ENCODE results near the gene TNFAIP2. TPM values are rescaled to one million over a fixed set of nuclear protein-coding genes. Genes with fewer than 3 reads are reported as not detected.
A peak's percentile ranks its signal among the peaks of the same experiment; 100 is the strongest.
"Not testable (repeated sequence)": the region's sequence is repeated elsewhere in the genome, so short reads cannot be mapped to it uniquely, and the experiment has no call there.

Gene TNFAIP2
- total RNA-seq, 4 donors from 2014 or later = 10.5 to 94.9 (median 31.1) TPM

DNA sequence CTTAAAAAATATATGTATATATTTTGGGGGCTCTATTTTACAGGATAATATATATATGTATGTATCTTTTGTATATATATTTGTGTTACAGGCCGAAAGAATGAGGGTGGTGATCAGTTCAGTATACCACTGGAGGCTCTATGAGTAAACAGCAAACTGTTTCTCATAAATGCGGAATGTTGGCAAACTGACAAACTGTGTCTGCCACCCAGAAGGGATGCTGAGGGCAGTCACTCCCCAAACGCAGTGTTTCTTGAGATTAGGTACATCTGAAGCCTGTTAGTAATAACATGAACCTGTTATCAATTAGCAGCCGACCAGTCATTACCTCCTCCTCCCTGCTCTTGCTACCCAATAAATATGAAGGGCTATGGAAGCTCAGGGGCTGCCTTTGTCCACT is 20.8 kb downstream of the TNFAIP2 start:
- Histone ChIP-seq H3K9me3 (no peaks in the 10 kb centered on the region), H3K27me3 (peaks cover 0 to 2% of the 10 kb centered on the region in 2 donors), H3K4me1 (peaks cover 0 to 6% (median 0%) of the 10 kb centered on the region in 4 donors), H3K36me3 (no peaks in the 10 kb centered on the region), H3K4me3 (no peak overlapping the region), H3K27ac (no peak overlapping the region)
- no peak for TF ChIP-seq POLR2A (IDR thresholded peaks at IDR 0.05)
- TF ChIP-seq, protein P1, sequence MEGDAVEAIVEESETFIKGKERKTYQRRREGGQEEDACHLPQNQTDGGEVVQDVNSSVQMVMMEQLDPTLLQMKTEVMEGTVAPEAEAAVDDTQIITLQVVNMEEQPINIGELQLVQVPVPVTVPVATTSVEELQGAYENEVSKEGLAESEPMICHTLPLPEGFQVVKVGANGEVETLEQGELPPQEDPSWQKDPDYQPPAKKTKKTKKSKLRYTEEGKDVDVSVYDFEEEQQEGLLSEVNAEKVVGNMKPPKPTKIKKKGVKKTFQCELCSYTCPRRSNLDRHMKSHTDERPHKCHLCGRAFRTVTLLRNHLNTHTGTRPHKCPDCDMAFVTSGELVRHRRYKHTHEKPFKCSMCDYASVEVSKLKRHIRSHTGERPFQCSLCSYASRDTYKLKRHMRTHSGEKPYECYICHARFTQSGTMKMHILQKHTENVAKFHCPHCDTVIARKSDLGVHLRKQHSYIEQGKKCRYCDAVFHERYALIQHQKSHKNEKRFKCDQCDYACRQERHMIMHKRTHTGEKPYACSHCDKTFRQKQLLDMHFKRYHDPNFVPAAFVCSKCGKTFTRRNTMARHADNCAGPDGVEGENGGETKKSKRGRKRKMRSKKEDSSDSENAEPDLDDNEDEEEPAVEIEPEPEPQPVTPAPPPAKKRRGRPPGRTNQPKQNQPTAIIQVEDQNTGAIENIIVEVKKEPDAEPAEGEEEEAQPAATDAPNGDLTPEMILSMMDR (IDR thresholded peaks at IDR 0.05) = no peak
- no peak for DNase-seq

- Histone ChIP-seq H3K4me3 (no peak overlapping the region), H3K27me3 (no peaks in the 10 kb centered on the region), H3K9me3 (no peaks in the 10 kb centered on the region), H3K4me1 (no peaks in the 10 kb centered on the region), H3K36me3 (no peaks in the 10 kb centered on the region), H3K27ac (no peak overlapping the region)
- no peak for TF ChIP-seq POLR2A (IDR thresholded peaks at IDR 0.05)
- TF ChIP-seq, protein P1 (IDR thresholded peaks at IDR 0.05) = no peak
- no peak for DNase-seq
These were observed 23.0 kb downstream of the TNFAIP2 start for GRCh38 chr14:103146141-103146709.

DNA sequence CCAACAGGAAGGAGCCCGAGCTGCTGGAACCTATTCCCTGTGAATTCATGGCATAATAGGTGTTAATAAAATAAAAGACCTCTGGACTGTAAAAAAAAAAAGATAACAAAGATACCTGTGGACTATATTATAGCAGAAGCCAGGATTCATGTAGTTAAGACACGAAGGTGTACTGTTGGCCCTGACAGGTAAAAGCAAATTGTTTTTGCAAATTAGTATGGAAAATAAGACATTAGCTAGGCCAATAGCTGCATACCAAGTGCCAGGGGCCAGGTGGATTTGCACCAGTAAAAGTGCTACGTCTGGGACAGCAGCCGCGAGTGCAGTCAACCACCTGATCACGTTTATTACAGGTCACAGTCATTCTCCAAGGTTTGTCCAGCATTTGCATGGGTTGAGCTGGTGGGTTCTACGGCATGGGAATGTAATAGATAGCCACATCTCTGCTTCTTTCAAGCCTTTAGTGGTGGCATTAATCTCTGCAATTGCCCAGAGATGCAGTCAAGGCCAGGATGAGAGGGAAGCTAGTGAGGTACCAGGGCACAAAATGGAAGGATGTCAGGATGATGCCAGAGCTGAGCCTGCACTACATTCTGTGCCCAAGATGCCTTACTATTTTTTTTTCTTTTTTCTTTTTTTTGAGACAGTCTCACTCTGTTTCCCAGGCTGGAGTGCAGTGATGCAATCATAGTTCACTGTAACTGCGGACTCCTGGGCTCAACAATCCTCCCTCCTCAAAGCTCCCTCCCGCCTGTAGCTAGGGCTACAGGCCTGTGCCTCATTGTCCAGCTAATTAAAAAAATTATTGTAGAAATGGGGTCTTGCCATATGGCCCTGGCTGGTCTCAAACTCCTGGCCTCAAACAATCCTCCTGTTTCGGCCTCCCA is 26.3 kb downstream of the TNFAIP2 start:
- no peak for DNase-seq
- Histone ChIP-seq H3K4me1 (no peaks in the 10 kb centered on the region), H3K27me3 (no peaks in the 10 kb centered on the region), H3K9me3 (no peaks in the 10 kb centered on the region), H3K36me3 (no peaks in the 10 kb centered on the region), H3K4me3 (no peak overlapping the region), H3K27ac (no peak overlapping the region)
- TF ChIP-seq, protein P1 (IDR thresholded peaks at IDR 0.05) = no peak
- no peak for TF ChIP-seq POLR2A (IDR thresholded peaks at IDR 0.05)

DNA sequence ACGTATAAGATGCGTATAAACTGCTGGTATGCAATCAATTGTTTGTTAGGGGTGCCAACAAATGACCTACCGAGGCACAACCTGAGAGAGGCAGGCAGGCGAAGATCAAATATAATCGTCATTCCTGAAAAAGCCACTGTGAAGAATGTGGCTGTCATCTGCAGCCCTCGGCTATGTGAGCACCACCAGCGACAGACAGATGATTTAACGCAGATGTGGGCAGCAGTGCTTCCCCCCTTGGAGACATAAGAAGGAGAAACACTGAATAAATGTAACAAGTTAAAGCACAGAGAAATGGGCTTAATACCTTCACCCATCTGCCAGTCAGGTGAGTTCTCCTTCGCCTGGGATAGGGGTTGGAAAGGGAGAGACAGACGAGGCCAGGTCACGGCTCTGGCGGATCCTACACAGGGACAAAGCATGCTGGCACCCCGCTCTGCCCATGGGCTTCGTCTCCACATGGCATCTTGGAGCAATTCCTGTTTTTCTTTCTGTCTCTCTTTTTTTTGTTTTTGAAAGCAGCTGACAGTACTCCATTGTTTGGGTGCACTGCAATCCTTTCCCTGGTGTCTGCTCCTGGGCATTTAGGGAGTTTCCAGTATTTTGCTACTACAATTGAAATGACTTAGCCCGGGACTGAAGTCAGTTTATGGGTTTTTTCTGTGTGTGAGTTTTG is 28.1 kb downstream of the TNFAIP2 start:
- TF ChIP-seq POLR2A (IDR thresholded peaks at IDR 0.05) = no peak
- H3K27ac ChIP-seq = no peak overlapping the region
- no peaks in the 10 kb centered on the region for H3K9me3 ChIP-seq
- DNase-seq = no peak
- H3K36me3 ChIP-seq = no peaks in the 10 kb centered on the region
- no peaks in the 10 kb centered on the region for H3K4me1 ChIP-seq
- no peaks in the 10 kb centered on the region for H3K27me3 ChIP-seq
- no peak overlapping the region for H3K4me3 ChIP-seq

- TF ChIP-seq, protein P1 (IDR thresholded peaks at IDR 0.05) = no peak
- TF ChIP-seq POLR2A (IDR thresholded peaks at IDR 0.05) = no peak
- Histone ChIP-seq H3K4me3 (no peak overlapping the region), H3K9me3 (no peaks in the 10 kb centered on the region), H3K27ac (no peak overlapping the region), H3K4me1 (no peaks in the 10 kb centered on the region), H3K27me3 (no peaks in the 10 kb centered on the region), H3K36me3 (no peaks in the 10 kb centered on the region)
- peak; percentile 20 to 79 (median 76) for DNase-seq
These were observed 31.7 kb downstream of the TNFAIP2 start for GRCh38 chr14:103155010-103155409.

- not testable (repeated sequence) for H3K4me1 ChIP-seq, H3K27me3 ChIP-seq, H3K4me3 ChIP-seq, H3K9me3 ChIP-seq, H3K36me3 ChIP-seq, H3K27ac ChIP-seq, DNase-seq
These were observed 32.2 kb downstream of the TNFAIP2 start for GRCh38 chr14:103155416-103155815.
